ENCODE measurements around the gene KLHL40. TPM values are rescaled to one million over a fixed set of nuclear protein-coding genes. Genes with fewer than 3 reads are reported as not detected.

KLHL40 gene
- total and polyA plus RNA-seq, 10 of the 15 experiments (the other 5 are each of a cell fraction or from before 2014, with no cell fraction given) = not detected

- Histone ChIP-seq H4K20me1 (ENCODE audit: control insufficient read depth, insufficient read depth) (no peaks in the 10 kb centered on the region), H3K36me3 (ENCODE audit: control insufficient read depth in 2 of 2, insufficient read depth in 2 of 2, low read length in 1 of 2) (no peaks in the 10 kb centered on the region), H3K27ac (ENCODE audit: control insufficient read depth, insufficient read depth) (no peak overlapping the region), H3K9ac (ENCODE audit: control insufficient read depth, insufficient read depth, low read length) (no peak overlapping the region), H3K79me2 (ENCODE audit: control insufficient read depth, insufficient read depth, low read length) (no peaks in the 10 kb centered on the region), H3K4me1 (ENCODE audit: control insufficient read depth, insufficient read depth, low read length) (no peaks in the 10 kb centered on the region), H3K4me2 (ENCODE audit: control insufficient read depth, insufficient read depth) (no peak overlapping the region), H2AFZ (ENCODE audit: control insufficient read depth, low read depth, low read length) (no peak overlapping the region), H3K4me3 (no peak overlapping the region), H3K9me3 (replicated peaks; ENCODE audit: control insufficient read depth, insufficient read depth, low read length) (no peaks in the 10 kb centered on the region), H3K27me3 (replicated peaks in 1 of 2; ENCODE audit: control insufficient read depth in 2 of 2, insufficient read depth in 2 of 2, low read length in 1 of 2) (no peaks in the 10 kb centered on the region; a peak in 3 of 4 replicates)
- FAIRE-seq (no peak), ATAC-seq (no peak), DNase-seq (ENCODE audit: low read depth, low spot score) (no peak)
- no TSS peak for BruUV-seq (replicated peaks)
- ChIA-PET RAD21 (ENCODE audit: unreplicated experiment) (interaction anchor here (0.6 kb wide), 1 partner anchor 1240 kb away, joined by 4 read pairs; no protein-coding TSS in a partner anchor), SMC1A (ENCODE audit: uncharacterized antibody, unreplicated experiment) (no interaction called here), CTCF (interaction anchor here (0.5 kb wide), 1 partner anchor 113 kb away, joined by 3 read pairs; no protein-coding TSS in a partner anchor), POLR2A (no interaction called here)
- no peak for TF ChIP-seq TARDBP (IDR thresholded peaks at IDR 0.05; ENCODE audit: borderline replicate concordance)
- no peak for TF ChIP-seq ZNF217 (IDR thresholded peaks at IDR 0.05)
- no peak for TF ChIP-seq POLR2A (IDR thresholded peaks at IDR 0.05; ENCODE audit: low read depth, low read length)
- no peak for TF ChIP-seq STAT1 (conservative IDR thresholded peaks at IDR 0.05)
- TF ChIP-seq NRF1 (conservative IDR thresholded peaks at IDR 0.05; ENCODE audit: low read depth, low read length) = no peak
- no peak for TF ChIP-seq KAT2A (conservative IDR thresholded peaks at IDR 0.05; ENCODE audit: control insufficient read depth, low read depth, low read length)
- TF ChIP-seq ZBTB33 (IDR thresholded peaks at IDR 0.05) = no peak
- no peak for TF ChIP-seq EED (IDR thresholded peaks at IDR 0.05; ENCODE audit: low read depth)
- no peak for TF ChIP-seq CEBPB (IDR thresholded peaks at IDR 0.05; ENCODE audit: borderline replicate concordance in 1 of 2, low read depth in 2 of 2, low read length in 2 of 2)
- TF ChIP-seq PRDM15 (CRISPR knock-in tag; IDR thresholded peaks at IDR 0.05) = no peak
- no peak for TF ChIP-seq ZNF384 (IDR thresholded peaks at IDR 0.05; ENCODE audit: borderline replicate concordance, low read depth, low read length)
- no peak for TF ChIP-seq SP1 (IDR thresholded peaks at IDR 0.05; ENCODE audit: low read depth, low read length)
- WGBS (ENCODE audit: insufficient coverage, insufficient replicate concordance, low lambda C conversion rate, missing lambda C conversion rate) = 54% methylated on average over 10 of the region's 10 CpGs
- in situ Hi-C loops (cut with MboI) = no loop called here
- intact Hi-C loops (cut with micrococcal nuclease; ENCODE audit: unreplicated experiment) = no loop called here
These were observed 24.3 kb downstream of the KLHL40 start for GRCh38 chr3:42709621-42710020.
